Measurements from ENCODE around the gene CAMTA1. TPM values are rescaled to one million over a fixed set of nuclear protein-coding genes. Genes with fewer than 3 reads are reported as not detected.

CAMTA1 gene
- total and polyA plus RNA-seq, 8 donors: 42.8 to 213 (median 118) TPM

DNA sequence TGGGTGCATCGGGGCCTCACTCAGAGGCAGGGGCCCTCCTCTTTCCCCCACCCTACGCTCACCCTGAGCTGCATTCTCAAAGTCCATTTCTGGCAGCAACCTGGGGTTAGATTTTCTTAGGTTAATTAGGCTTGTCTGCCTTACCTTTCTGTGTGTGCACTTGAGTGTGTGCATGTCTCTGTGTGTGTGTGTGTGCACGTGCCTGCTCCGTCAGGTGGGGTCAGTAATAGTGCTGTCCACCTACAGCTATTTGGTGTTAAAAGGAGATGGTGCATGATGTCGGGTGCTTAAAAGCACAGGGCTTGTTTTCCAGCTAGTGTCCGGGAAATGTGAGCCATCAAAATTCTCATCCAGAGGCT lies 257.9 kb downstream of the CAMTA1 start:
- H3K27me3 ChIP-seq: peaks cover 0 to 61% (median 6%) of the 10 kb centered on the region in 3 donors

DNA sequence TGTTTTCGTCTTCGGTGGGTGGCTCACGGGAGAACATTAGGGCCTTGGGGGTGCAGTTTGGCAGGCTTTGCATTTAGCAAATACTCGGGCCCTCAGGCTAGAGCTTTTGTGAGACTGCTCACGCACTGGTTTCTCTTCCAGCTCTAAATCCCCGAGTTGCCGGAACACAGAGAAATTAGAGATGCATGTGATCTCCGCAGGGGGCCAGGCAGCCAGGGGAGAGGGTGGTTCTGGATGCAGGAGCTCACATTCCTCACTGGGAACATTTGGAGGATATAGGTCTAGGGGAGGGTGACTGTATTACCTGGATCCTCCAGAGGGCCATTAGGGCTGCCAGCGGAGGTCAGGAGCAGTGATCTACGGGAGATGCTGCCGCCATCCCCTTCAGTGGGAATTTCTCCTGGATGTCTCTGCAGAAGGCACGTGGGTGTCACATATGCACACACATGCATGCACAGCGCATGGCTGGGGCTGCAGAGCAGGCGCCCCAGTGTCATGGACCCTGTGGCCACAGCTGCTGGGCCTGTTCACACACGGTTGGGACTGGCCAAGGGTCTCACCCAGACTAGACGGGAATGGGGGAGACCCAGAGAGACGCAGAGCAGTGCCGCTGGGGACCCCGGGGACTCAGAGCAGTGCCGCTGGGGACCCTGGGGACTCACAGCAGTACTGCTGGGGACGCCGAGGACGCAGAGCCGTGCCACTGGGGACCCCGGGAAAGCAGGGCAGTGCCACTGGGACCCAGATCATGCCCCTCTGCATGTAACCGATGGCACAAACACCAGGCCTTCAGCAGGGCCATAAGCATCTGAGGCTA lies 258.7 kb downstream of the CAMTA1 start:
- Histone ChIP-seq H3K4me3 (no peak overlapping the region), H3K27me3 (peaks cover 0 to 62% (median 6%) of the 10 kb centered on the region in 3 donors), H3K4me1 (no peaks in the 10 kb centered on the region), H3K27ac (no peak overlapping the region), H3K36me3 (no peaks in the 10 kb centered on the region), H3K9me3 (peaks cover 0 to 8% (median 4%) of the 10 kb centered on the region in 4 donors)
- TF ChIP-seq, protein P1, sequence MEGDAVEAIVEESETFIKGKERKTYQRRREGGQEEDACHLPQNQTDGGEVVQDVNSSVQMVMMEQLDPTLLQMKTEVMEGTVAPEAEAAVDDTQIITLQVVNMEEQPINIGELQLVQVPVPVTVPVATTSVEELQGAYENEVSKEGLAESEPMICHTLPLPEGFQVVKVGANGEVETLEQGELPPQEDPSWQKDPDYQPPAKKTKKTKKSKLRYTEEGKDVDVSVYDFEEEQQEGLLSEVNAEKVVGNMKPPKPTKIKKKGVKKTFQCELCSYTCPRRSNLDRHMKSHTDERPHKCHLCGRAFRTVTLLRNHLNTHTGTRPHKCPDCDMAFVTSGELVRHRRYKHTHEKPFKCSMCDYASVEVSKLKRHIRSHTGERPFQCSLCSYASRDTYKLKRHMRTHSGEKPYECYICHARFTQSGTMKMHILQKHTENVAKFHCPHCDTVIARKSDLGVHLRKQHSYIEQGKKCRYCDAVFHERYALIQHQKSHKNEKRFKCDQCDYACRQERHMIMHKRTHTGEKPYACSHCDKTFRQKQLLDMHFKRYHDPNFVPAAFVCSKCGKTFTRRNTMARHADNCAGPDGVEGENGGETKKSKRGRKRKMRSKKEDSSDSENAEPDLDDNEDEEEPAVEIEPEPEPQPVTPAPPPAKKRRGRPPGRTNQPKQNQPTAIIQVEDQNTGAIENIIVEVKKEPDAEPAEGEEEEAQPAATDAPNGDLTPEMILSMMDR (IDR thresholded peaks at IDR 0.05): no peak
- TF ChIP-seq POLR2A (IDR thresholded peaks at IDR 0.05): no peak
- TF ChIP-seq POLR2AphosphoS5 (IDR thresholded peaks at IDR 0.05): no peak
- TF ChIP-seq EP300 (IDR thresholded peaks at IDR 0.05): no peak
- 81 to 87% (median 85%) methylated on average over 19 to 26 of the region's 26 CpGs for WGBS, 5 donors
- intact Hi-C loops (cut with DNase I; ENCODE audit: low total_unique reads): loop anchor here (5.0 to 10.0 kb wide), 2 partner anchors 161 to 603 kb away; no protein-coding TSS in a partner anchor
- no peak for DNase-seq

More for the DNA sequence above, 257.9 kb downstream of the CAMTA1 start:
- Histone ChIP-seq H3K4me1 (no peaks in the 10 kb centered on the region), H3K4me3 (no peak overlapping the region), H3K27ac (no peak overlapping the region), H3K36me3 (no peaks in the 10 kb centered on the region), H3K9me3 (peaks cover 0 to 8% (median 4%) of the 10 kb centered on the region in 4 donors)
- WGBS, 5 donors: 60 to 76% (median 68%) methylated on average over 6 of the region's 6 CpGs
- TF ChIP-seq EP300 (IDR thresholded peaks at IDR 0.05): no peak
- no peak for DNase-seq
- intact Hi-C loops (cut with DNase I; ENCODE audit: low total_unique reads): loop anchor here (5.0 to 10.0 kb wide), 2 partner anchors 162 to 604 kb away; no protein-coding TSS in a partner anchor

DNA sequence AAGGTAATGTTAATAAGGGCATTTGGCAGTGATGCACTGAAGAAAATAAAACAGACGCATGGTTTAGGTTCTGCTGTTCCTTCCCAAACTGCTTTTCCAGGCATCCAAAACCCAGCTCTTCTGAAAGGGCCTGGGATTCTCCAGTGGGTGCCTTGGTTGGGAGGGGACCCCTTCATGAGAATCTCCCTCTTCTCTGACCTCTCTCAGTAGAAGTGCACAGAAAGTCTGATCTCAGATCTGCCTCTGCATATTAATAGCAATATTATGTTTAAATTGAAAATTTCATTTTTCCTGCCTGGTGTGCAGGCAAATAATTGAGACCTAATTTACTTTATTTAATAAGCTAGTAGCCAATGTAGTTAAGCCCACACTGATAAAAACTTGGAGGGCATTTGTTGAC lies 260.6 kb downstream of the CAMTA1 start:
- TF ChIP-seq, protein P1 (IDR thresholded peaks at IDR 0.05): no peak
- TF ChIP-seq POLR2A (IDR thresholded peaks at IDR 0.05) (no peak), POLR2AphosphoS5 (IDR thresholded peaks at IDR 0.05) (no peak), EP300 (IDR thresholded peaks at IDR 0.05) (no peak)
- 86 to 97% (median 95%) methylated on average over 1 of the region's 1 CpG for WGBS, 5 donors
- intact Hi-C loops (cut with DNase I; ENCODE audit: low total_unique reads): loop anchor here (10.0 kb wide), 1 partner anchor 159 kb away; no protein-coding TSS in a partner anchor
- no peak overlapping the region for H3K27ac ChIP-seq
- no peaks in the 10 kb centered on the region for H3K4me1 ChIP-seq
- peaks cover 0 to 69% (median 6%) of the 10 kb centered on the region in 3 donors for H3K27me3 ChIP-seq
- H3K9me3 ChIP-seq: peaks cover 0 to 8% (median 4%) of the 10 kb centered on the region in 4 donors
- H3K36me3 ChIP-seq: no peaks in the 10 kb centered on the region
- no peak for DNase-seq
- H3K4me3 ChIP-seq: no peak overlapping the region

DNA sequence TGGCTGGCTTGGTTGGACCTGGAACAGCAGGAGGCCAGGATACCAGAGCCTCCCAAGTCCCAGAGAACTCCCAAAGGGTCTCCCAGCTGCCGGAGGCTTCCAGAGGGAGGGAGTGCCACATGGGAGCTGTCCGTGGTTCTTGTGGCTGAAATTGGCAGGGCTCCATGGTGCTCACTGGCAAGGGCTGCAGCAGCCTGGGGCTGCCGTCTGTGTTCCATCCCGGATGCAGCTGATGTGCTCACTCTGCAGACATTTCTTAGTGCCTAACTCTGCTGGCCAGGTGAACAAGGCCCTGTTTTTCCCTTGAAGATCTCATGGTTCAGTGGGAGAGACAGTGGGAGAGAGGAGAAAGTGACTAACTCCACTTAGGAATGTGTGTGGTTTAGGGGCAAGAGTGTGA lies 261.1 kb downstream of the CAMTA1 start:
- 3 to 14% (median 8%) methylated on average over 1 to 4 of the region's 4 CpGs for WGBS, 5 donors
- Histone ChIP-seq H3K4me1 (no peaks in the 10 kb centered on the region), H3K9me3 (peaks cover 0 to 8% (median 4%) of the 10 kb centered on the region in 4 donors), H3K4me3 (no peak overlapping the region), H3K27ac (no peak overlapping the region), H3K36me3 (no peaks in the 10 kb centered on the region), H3K27me3 (peaks cover 0 to 69% (median 6%) of the 10 kb centered on the region in 3 donors)
- peak; percentile 30 to 78 for DNase-seq
- TF ChIP-seq, protein P1 (IDR thresholded peaks at IDR 0.05): no peak
- TF ChIP-seq EP300 (IDR thresholded peaks at IDR 0.05): no peak
- TF ChIP-seq POLR2A (IDR thresholded peaks at IDR 0.05): no peak
- TF ChIP-seq POLR2AphosphoS5 (IDR thresholded peaks at IDR 0.05): no peak
- intact Hi-C loops (cut with DNase I; ENCODE audit: low total_unique reads): loop anchor here (10.0 kb wide), 1 partner anchor 158 kb away; no protein-coding TSS in a partner anchor

Data from stomach (tissue), 9 donors.